AG09319 (cell line): ENCODE results near the gene CDC5L.

Source experiments
- DNase-seq: peaks from one replicate; pipeline ENCODE4 v3.0.0-alpha.2; 2010; ENCODE audit warnings: low read depth; ENCODE audit errors: extremely low read depth
- CTCF ChIP-seq: IDR thresholded peaks from 2 replicates; pipeline ENCODE4 v1.5.1; 2011; ENCODE audit warnings: low read depth, mild to moderate bottlenecking, inconsistent platforms, low read length, moderate library complexity

The CDC5L gene

GRCh38 chr6:44499609-44500008 lies 112.1 kb downstream of the CDC5L start:
- TF ChIP-seq CTCF: no peak
- DNase-seq: no peak
